Activated CD8-positive, alpha-beta memory T cell treated with anti-CD3 and anti-CD28 coated beads for 36 hours (primary cell): ENCODE measurements around the gene LRRC37A3. TPM values are rescaled to one million over a fixed set of nuclear protein-coding genes. Genes with fewer than 3 reads are reported as not detected.
"Not testable (repeated sequence)": the region's sequence is repeated elsewhere in the genome, so short reads cannot be mapped to it uniquely, and the experiment has no call there.

Experiments used
- CTCF ChIA-PET: fragments of 350-600 bp; sonication (Branson Sonifier 250); formaldehyde crosslinking; loops from one replicate; lab custom pipeline; 2021; ENCODE audit warnings: antibody characterized with exemption; lab: Charles Lee
- POLR2A ChIA-PET: fragments of 350-600 bp; sonication (Branson Sonifier 250); formaldehyde crosslinking; loops from one replicate; lab custom pipeline; 2021; ENCODE audit warnings: antibody characterized with exemption; lab: Charles Lee
- total RNA-seq, 2 experiments: library from RNA; stranded (reverse); gene quantifications; one replicate each; pipeline ENCODE4 v1.2.3, GENCODE V29; 2021

LRRC37A3 gene
- 1 to 10 TPM; 5.9 to 6.7 TPM for total RNA-seq

- CTCF ChIA-PET: interaction anchor here (0.7 to 1.5 kb wide), 5 partner anchors 19 to 899 kb away, joined by 3 to 9 read pairs (median 4); partner anchors contain the start of gene ICAM2
- POLR2A ChIA-PET: interaction anchor here (0.6 to 1.6 kb wide), 3 partner anchors 42 to 181 kb away, joined by 3 read pairs; no protein-coding TSS in a partner anchor
These were observed at the start of gene LRRC37A3 for GRCh38 chr17:64919289-64920025. LRRC37A3 (minus strand) TSS chr17:64919478; CDS start chr17:64897257, 22,221 bp downstream.

GRCh38 chr17:64965873-64966287 is 46.6 kb upstream of the LRRC37A3 start:
- CTCF ChIA-PET: not testable (repeated sequence)
- POLR2A ChIA-PET: interaction anchor here (0.6 to 0.7 kb wide), 2 partner anchors 140 to 216 kb away, joined by 4 to 6 read pairs; no protein-coding TSS in a partner anchor

GRCh38 chr17:64965256-64965872 is 46.1 kb upstream of the LRRC37A3 start:
- POLR2A ChIA-PET: interaction anchor here (0.6 to 0.7 kb wide), 2 partner anchors 141 to 216 kb away, joined by 4 to 6 read pairs; no protein-coding TSS in a partner anchor
- CTCF ChIA-PET: not testable (repeated sequence)

- POLR2A ChIA-PET: no interaction called here
- CTCF ChIA-PET: no interaction called here
These were observed 45.5 kb upstream of the LRRC37A3 start for GRCh38 chr17:64964796-64965195.

GRCh38 chr17:64963814-64964213 is 44.5 kb upstream of the LRRC37A3 start:
- POLR2A ChIA-PET: not testable (repeated sequence)
- CTCF ChIA-PET: interaction anchor here (0.8 to 0.9 kb wide), 2 partner anchors 37 to 163 kb away, joined by 3 to 4 read pairs; no protein-coding TSS in a partner anchor

GRCh38 chr17:64961563-64962378 is 42.5 kb upstream of the LRRC37A3 start:
- POLR2A ChIA-PET: interaction anchor here (0.8 kb wide), 1 partner anchor 42 kb away, joined by 3 read pairs; the partner anchor contains the start of gene LRRC37A3
- CTCF ChIA-PET: interaction anchor here (0.9 to 2.0 kb wide), 11 partner anchors 9 to 267 kb away, joined by 3 to 9 read pairs (median 3); partner anchors contain the start of gene LRRC37A3

- ChIA-PET POLR2A (no interaction called here), CTCF (no interaction called here)
These were observed 32.6 kb upstream of the LRRC37A3 start for GRCh38 chr17:64951877-64952276.

- ChIA-PET POLR2A (no interaction called here), CTCF (interaction anchor here (0.6 kb wide), 1 partner anchor 11 kb away, joined by 3 read pairs; no protein-coding TSS in a partner anchor)
These were observed 31.6 kb upstream of the LRRC37A3 start for GRCh38 chr17:64950871-64951270.

DNA sequence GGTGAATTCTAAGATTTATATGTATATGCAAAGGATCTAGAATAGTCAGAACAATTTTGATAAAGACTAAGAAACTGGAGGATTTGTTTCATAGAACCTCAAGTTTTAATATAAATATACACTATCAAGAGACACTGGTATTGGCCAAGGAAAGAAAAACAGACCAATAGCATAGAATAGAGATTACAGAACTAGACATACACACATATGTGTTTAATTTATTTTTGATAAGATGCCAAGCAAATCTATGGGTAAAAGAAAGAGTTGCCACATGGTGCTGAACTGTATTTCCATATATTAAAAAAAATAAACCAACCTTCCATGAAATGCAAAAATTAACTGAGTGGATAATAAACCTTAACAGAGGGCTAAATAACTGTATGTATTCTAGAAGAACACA is 27.9 kb upstream of the LRRC37A3 start:
- CTCF ChIA-PET: no interaction called here
- POLR2A ChIA-PET: no interaction called here

GRCh38 chr17:64941761-64942160 is 22.5 kb upstream of the LRRC37A3 start:
- ChIA-PET POLR2A (no interaction called here), CTCF (interaction anchor here (1.0 kb wide), 1 partner anchor 15 kb away, joined by 3 read pairs; no protein-coding TSS in a partner anchor)

GRCh38 chr17:64941045-64941444 is 21.8 kb upstream of the LRRC37A3 start:
- CTCF ChIA-PET: interaction anchor here (0.9 kb wide), 1 partner anchor 21 kb away, joined by 3 read pairs; no protein-coding TSS in a partner anchor
- POLR2A ChIA-PET: no interaction called here

DNA sequence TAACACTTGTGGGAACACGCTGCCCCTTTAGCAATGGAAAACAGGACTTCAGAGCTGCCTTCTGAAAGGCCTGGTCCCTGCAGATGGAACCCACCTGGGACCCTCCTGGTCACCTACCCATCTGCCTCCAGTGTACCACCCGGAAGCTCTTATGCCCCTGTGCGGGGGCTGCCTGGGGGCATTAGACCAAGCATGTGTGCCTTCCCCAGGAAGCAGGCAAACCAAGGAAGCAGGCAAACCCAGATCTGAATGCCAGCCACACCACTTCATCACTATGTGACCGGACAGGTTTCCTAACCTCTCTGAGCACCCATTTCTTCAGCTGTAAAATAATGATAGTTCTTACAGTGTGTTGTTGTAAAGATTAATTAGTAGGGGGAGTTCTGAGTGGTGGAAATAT is 20.8 kb upstream of the LRRC37A3 start:
- ChIA-PET CTCF (interaction anchor here (0.6 to 1.2 kb wide), 4 partner anchors 75 to 184 kb away, joined by 3 to 4 read pairs (median 3); no protein-coding TSS in a partner anchor), POLR2A (no interaction called here)

DNA sequence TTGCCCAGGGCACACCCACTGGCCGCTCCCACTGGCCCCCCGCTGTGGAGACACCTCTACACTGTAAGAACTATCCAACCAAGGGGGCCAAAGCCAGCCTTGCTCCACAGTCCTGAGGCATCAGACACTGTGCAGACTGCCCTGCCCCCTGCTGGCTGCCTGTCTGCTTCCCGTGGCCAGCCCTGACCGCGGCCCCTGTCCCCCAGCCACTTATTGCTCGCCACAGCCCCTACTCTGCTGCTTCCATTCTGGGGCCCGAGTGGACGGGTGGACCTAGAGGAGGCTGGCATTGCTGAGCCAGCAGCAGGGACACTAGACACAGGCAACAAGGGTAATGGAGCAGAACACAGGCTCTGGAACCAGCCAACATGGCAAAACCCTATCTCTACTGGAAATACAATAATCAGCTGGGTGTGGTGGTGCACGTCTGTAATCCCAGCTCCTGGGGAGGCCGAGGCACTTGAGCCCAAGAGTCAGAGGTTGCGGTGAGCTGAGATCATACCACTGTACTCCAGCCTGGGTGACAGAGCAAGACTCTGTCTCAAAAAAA is 19.7 kb upstream of the LRRC37A3 start:
- POLR2A ChIA-PET: no interaction called here
- CTCF ChIA-PET: interaction anchor here (0.9 to 1.9 kb wide), 4 partner anchors 10 to 183 kb away, joined by 3 to 9 read pairs (median 4); partner anchors contain the start of gene LRRC37A3

GRCh38 chr17:64938290-64938689 is 19.0 kb upstream of the LRRC37A3 start:
- ChIA-PET CTCF (interaction anchor here (0.9 to 1.9 kb wide), 4 partner anchors 9 to 21 kb away, joined by 3 to 9 read pairs (median 4); partner anchors contain the start of gene LRRC37A3), POLR2A (no interaction called here)

DNA sequence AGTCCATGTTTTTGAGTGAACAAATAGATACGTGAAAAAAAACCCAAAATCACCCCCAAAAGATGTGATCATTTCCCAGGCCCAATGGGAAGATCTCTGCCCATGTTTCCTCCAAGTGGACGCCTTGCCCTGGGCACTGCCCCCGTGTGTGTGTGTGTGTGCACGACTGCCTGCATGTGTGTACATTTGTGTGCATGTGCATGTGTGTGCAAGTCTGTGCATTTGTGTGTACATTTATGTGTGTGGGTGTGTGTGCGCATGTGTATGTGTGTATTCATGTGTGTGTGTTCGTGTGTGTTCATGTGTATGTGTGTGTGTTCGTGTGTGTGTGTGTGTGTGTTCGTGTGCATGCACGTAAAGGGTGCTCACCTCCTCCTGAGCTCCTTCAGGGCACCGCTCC is 16.8 kb upstream of the LRRC37A3 start:
- CTCF ChIA-PET: no interaction called here
- POLR2A ChIA-PET: no interaction called here

- CTCF ChIA-PET: not testable (repeated sequence)
These were observed 15.1 kb upstream of the LRRC37A3 start for GRCh38 chr17:64934284-64934778.

DNA sequence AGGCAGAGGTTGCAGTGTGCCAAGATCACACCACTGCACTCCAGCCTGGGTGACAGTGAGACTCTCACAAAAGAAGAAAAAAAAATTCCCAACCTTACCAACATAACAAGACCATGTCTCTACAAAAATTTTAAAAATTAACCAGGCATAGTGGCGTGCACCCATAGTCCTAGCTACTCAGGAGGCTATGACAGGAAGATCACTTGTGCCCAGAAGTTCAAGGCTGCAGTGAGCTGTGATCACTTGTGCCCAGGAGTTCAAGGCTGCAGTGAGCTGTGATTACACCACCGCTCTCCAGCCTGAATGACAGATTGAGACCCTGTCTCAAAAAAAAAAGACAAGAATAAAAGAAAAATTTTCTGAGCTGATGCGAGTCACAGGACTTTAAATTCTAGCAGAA is 13.6 kb upstream of the LRRC37A3 start:
- CTCF ChIA-PET: not testable (repeated sequence)

More at GRCh38 chr17:64934284-64934778, 15.1 kb upstream of the LRRC37A3 start:
- POLR2A ChIA-PET: not testable (repeated sequence)

DNA sequence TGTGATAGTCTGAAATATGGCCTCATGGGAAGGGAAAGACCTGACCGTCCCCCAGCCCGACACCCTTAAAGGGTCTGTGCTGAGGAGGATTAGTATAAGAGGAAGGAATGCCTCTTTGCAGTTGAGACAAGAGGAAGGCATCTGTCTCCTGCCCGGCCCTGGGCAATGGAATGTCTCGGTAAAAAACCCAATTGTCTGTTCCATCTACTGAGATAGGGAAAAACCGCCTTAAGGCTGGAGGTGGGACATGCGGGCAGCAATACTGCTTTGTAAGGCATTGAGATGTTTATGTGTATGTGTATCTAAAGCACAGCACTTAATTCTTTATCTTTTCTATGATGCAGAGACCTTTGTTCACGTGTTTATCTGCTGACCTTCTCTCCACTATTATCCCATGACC is 11.1 kb upstream of the LRRC37A3 start:
- CTCF ChIA-PET, POLR2A ChIA-PET: not testable (repeated sequence)

More for the DNA sequence above, 13.6 kb upstream of the LRRC37A3 start:
- POLR2A ChIA-PET: not testable (repeated sequence)
